DOHH2 (cell line): Measurements from ENCODE around the gene KRT84.

Source experiments
- CTCF ChIP-seq: fragments of 200-600 bp; sonication (generic); IDR thresholded peaks from one replicate; pipeline ENCODE4 v1.5.1; 2014; ENCODE audit warnings: antibody characterized with exemption, mild to moderate bottlenecking, low read depth, low read length; ENCODE audit not compliant: poor library complexity, severe bottlenecking
- EZH2phosphoT487 ChIP-seq: fragments of 200-600 bp; sonication (generic); IDR thresholded peaks from 2 replicates; pipeline ENCODE4 v1.6.1; 2017; ENCODE audit warnings: borderline replicate concordance, mild to moderate bottlenecking, antibody characterized with exemption, low read length, moderate library complexity, mixed read lengths

GRCh38 chr12:52337054-52337453 lies 48.4 kb downstream of the KRT84 start:
- TF ChIP-seq CTCF, result no peak
- TF ChIP-seq EZH2phosphoT487, result no peak
